HCT116 (cell line): ENCODE results near the gene PLK2. TPM values are rescaled to one million over a fixed set of nuclear protein-coding genes. Genes with fewer than 3 reads are reported as not detected.

Source experiments
- ATAC-seq: fragments of 200-7000 bp; cut with Tn5 transposase; 2 replicates; pipeline ENCODE4 v1.9.1; 2020; ENCODE audit warnings: mild to moderate bottlenecking, moderate library complexity
- BruUV-seq: library from RNA; stranded (reverse); fragments of 400-500 nt; replicated peaks from 2 replicates; lab custom pipeline; 2021; lab: Mats Ljungman, UMichigan
- CTCF ChIA-PET: fragments of 300-600 bp; sonication (Branson Sonifier 250); formaldehyde crosslinking; loops from one replicate; lab custom pipeline; 2021; ENCODE audit warnings: antibody characterized with exemption; lab: Charles Lee
- POLR2A ChIA-PET: fragments of 300-600, 350-600 bp; sonication (Branson Sonifier 250); formaldehyde crosslinking; loops from one replicate; lab custom pipeline; 2021; ENCODE audit warnings: antibody characterized with exemption; lab: Charles Lee
- RAD21 ChIA-PET, 2 experiments: fragments of 300-600 bp; sonication (Branson Sonifier 250); formaldehyde crosslinking; loops; one replicate each; lab custom pipeline; 2023; ENCODE audit warnings: low total read pairs in 2 of 2; ENCODE audit not compliant: uncharacterized antibody in 2 of 2, unreplicated experiment in 2 of 2, low non-redundant PET in 1 of 2; lab: Charles Lee
- DNase-seq: peaks from one replicate; pipeline ENCODE4 v3.0.0-alpha.2; 2010; ENCODE audit warnings: low read depth, low spot score
- H2AFZ ChIP-seq: fragments of 200-600 bp; shearing (Covaris generic), sonication (generic); 2 replicates; pipeline ENCODE4 v1.6.1; 2017; ENCODE audit warnings: low read depth, mixed run types, mixed read lengths, antibody characterized with exemption, low read length; ENCODE audit not compliant: poor library complexity, severe bottlenecking
- H3K27ac ChIP-seq: 2 replicates; pipeline ENCODE4 v1.5.1; 2012; ENCODE audit warnings: low read depth, low read length
- H3K27me3 ChIP-seq: fragments of 200-600 bp; sonication (generic); 2 replicates; pipeline ENCODE4 v1.6.1; 2016; ENCODE audit warnings: mixed run types, low read length, mixed read lengths; ENCODE audit not compliant: insufficient read depth
- H3K36me3 ChIP-seq, 2 experiments: fragments of 200-500 bp in 1 of 2; fragments of 200-600 bp in 1 of 2; sonication (Bioruptor generic) in 1 of 2; sonication (generic) in 1 of 2; 2 replicates each; pipeline versions ENCODE4 v1.5.1 to v1.6.1; 2014 to 2016; ENCODE audit warnings: low read length in 2 of 2, inconsistent platforms in 1 of 2, mixed read lengths in 1 of 2, mixed run types in 1 of 2; ENCODE audit not compliant: insufficient read depth in 2 of 2, control insufficient read depth in 1 of 2
- H3K4me1 ChIP-seq, 2 experiments: fragments of 200-600 bp in 1 of 2; sonication (generic) in 1 of 2; 2 replicates each; pipeline versions ENCODE4 v1.5.1 to v1.6.1; 2012 to 2017; ENCODE audit warnings: low read length in 2 of 2, inconsistent platforms in 1 of 2, mild to moderate bottlenecking in 1 of 2, mixed read lengths in 1 of 2, mixed run types in 1 of 2, moderate library complexity in 1 of 2; ENCODE audit not compliant: insufficient read depth in 2 of 2, control insufficient read depth in 1 of 2
- H3K4me2 ChIP-seq: fragments of 200-600 bp; sonication (generic); 2 replicates; pipeline ENCODE4 v1.6.1; 2017; ENCODE audit warnings: mixed run types, low read length, mixed read lengths
- H3K4me3 ChIP-seq, 2 experiments: fragments of 200-600 bp in 1 of 2; sonication (generic) in 1 of 2; replicated peaks in 1 of 2; 2 replicates each; pipeline ENCODE4 v1.5.1; 2011 to 2016; ENCODE audit warnings: low read length in 2 of 2, control low read depth in 1 of 2, low read depth in 1 of 2, mild to moderate bottlenecking in 1 of 2, mixed read lengths in 1 of 2, mixed run types in 1 of 2
- H3K79me2 ChIP-seq: fragments of 200-600 bp; sonication (generic); 2 replicates; pipeline ENCODE4 v1.6.1; 2017; ENCODE audit warnings: mild to moderate bottlenecking, mixed run types, low read length, moderate library complexity, mixed read lengths; ENCODE audit not compliant: insufficient read depth
- H3K9ac ChIP-seq: fragments of 200-600 bp; sonication (generic); 2 replicates; pipeline ENCODE4 v1.6.1; 2016; ENCODE audit warnings: low read length, mixed read lengths
- H3K9me2 ChIP-seq: fragments of 200-600 bp; sonication (generic), shearing (Covaris generic); 2 replicates; pipeline ENCODE4 v1.6.1; 2017; ENCODE audit warnings: mixed run types, mild to moderate bottlenecking, moderate library complexity; ENCODE audit not compliant: insufficient read depth
- H3K9me3 ChIP-seq, 2 experiments: fragments of 200-500 bp in 1 of 2; fragments of 200-600 bp in 1 of 2; sonication (Bioruptor generic) in 1 of 2; sonication (generic) in 1 of 2; 2 replicates each; pipeline ENCODE4 v1.6.1; 2014 to 2017; ENCODE audit warnings: low read length in 2 of 2, mixed read lengths in 2 of 2, inconsistent platforms in 1 of 2, low read depth in 1 of 2, mild to moderate bottlenecking in 1 of 2, mixed run types in 1 of 2, moderate library complexity in 1 of 2; ENCODE audit not compliant: control insufficient read depth in 1 of 2, insufficient read depth in 1 of 2
- H4K20me1 ChIP-seq: fragments of 200-600 bp; sonication (generic), shearing (Covaris generic); 2 replicates; pipeline ENCODE4 v1.6.1; 2017; ENCODE audit warnings: mixed run types, mild to moderate bottlenecking, moderate library complexity; ENCODE audit not compliant: insufficient read depth
- ATF3 ChIP-seq: IDR thresholded peaks from 2 replicates; pipeline ENCODE4 v1.6.1; 2012
- CBX3 ChIP-seq: IDR thresholded peaks from 2 replicates; pipeline ENCODE4 v1.6.1; 2012; ENCODE audit warnings: low read depth
- CEBPB ChIP-seq: IDR thresholded peaks from 2 replicates; pipeline ENCODE4 v1.6.1; 2012; ENCODE audit warnings: low read depth
- EGR1 ChIP-seq: IDR thresholded peaks from 2 replicates; pipeline ENCODE4 v1.6.1; 2012; ENCODE audit warnings: low read depth
- EZH2 ChIP-seq: fragments of 200-600 bp; sonication (generic); IDR thresholded peaks from 2 replicates; pipeline ENCODE4 v1.6.1; 2017; ENCODE audit warnings: antibody characterized with exemption, mixed run types
- EZH2phosphoT487 ChIP-seq: fragments of 200-600 bp; IDR thresholded peaks from 2 replicates; pipeline ENCODE4 v1.6.1; 2018; ENCODE audit warnings: antibody characterized with exemption, borderline replicate concordance
- MAX ChIP-seq: IDR thresholded peaks from 2 replicates; pipeline ENCODE4 v1.6.1; 2012
- POLR2A ChIP-seq: IDR thresholded peaks from 2 replicates; pipeline ENCODE4 v1.7.0; 2011; ENCODE audit warnings: borderline replicate concordance; ENCODE audit not compliant: insufficient read depth, insufficient read length; ENCODE audit errors: extremely low read depth
- POLR2AphosphoS5 ChIP-seq: IDR thresholded peaks from 2 replicates; pipeline ENCODE4 v1.6.1; 2011; ENCODE audit warnings: mild to moderate bottlenecking, low read depth, low read length, moderate library complexity
- RAD21 ChIP-seq: IDR thresholded peaks from 2 replicates; pipeline ENCODE4 v1.6.1; 2012; ENCODE audit warnings: low read depth, mild to moderate bottlenecking
- SIN3A ChIP-seq: IDR thresholded peaks from 2 replicates; pipeline ENCODE4 v1.6.1; 2012; ENCODE audit warnings: low read depth
- SP1 ChIP-seq: IDR thresholded peaks from 2 replicates; pipeline ENCODE4 v1.6.1; 2012; ENCODE audit warnings: low read depth
- YY1 ChIP-seq: IDR thresholded peaks from 2 replicates; pipeline ENCODE4 v1.6.1; 2011; ENCODE audit warnings: low read length, low read depth, moderate library complexity, mild to moderate bottlenecking; ENCODE audit not compliant: insufficient replicate concordance; ENCODE audit errors: extremely low read depth
- ZFX ChIP-seq: fragments of 450-650 bp; IDR thresholded peaks from 2 replicates; pipeline ENCODE4 v1.6.1; 2017
- ZNF274 ChIP-seq: fragments of 200-500 bp; sonication (Bioruptor generic); IDR thresholded peaks from 2 replicates; pipeline ENCODE4 v1.6.1; 2014; ENCODE audit warnings: mild to moderate bottlenecking, low read depth, low read length, inconsistent platforms
- intact Hi-C: fragments of 100-400 bp; cut with micrococcal nuclease; formaldehyde crosslinking; loops from 2 replicates; pipeline ENCODE4 v1.10.0; 2022
- total RNA-seq: library from RNA; stranded (reverse); gene quantifications from one replicate; pipeline ENCODE4 v1.2.1, GENCODE V29; 2021; ENCODE audit not compliant: unreplicated experiment

PLK2 gene
- total RNA-seq, 1 experiment from 2014 or later, result 54.6 TPM

GRCh38 chr5:58504766-58505165, 44.9 kb upstream of the PLK2 start:
- POLR2A ChIA-PET, result no interaction called here
- no peak for ATAC-seq
- CTCF ChIA-PET, result interaction anchor here (9.9 kb wide), 1 partner anchor 344 kb away, joined by 83 read pairs; no protein-coding TSS in a partner anchor
- RAD21 ChIA-PET, result no interaction called here
- Histone ChIP-seq H3K27ac (no peak overlapping the region), H3K36me3 (no peaks in the 10 kb centered on the region), H3K4me2 (no peak overlapping the region), H3K9me3 (no peaks in the 10 kb centered on the region), H3K4me3 (no peak overlapping the region), H4K20me1 (no peaks in the 10 kb centered on the region), H2AFZ (no peak overlapping the region), H3K4me1 (no peaks in the 10 kb centered on the region), H3K9ac (no peak overlapping the region), H3K9me2 (no peaks in the 10 kb centered on the region), H3K27me3 (peaks cover 34% of the 10 kb centered on the region; the same call in 1 of the 2 replicates), H3K79me2 (no peaks in the 10 kb centered on the region)
- DNase-seq, result no peak
- TF ChIP-seq CEBPB (no peak), ATF3 (no peak), RAD21 (no peak), MAX (no peak), EZH2phosphoT487 (no peak), POLR2AphosphoS5 (no peak)
- no TSS peak for BruUV-seq
- intact Hi-C loops, result no loop called here

- DNase-seq, result no peak
- Histone ChIP-seq H3K4me3 (no peak overlapping the region), H3K27ac (no peak overlapping the region), H3K4me2 (no peak overlapping the region)
- POLR2A ChIA-PET, result no interaction called here
- CTCF ChIA-PET, result interaction anchor here (9.9 kb wide), 1 partner anchor 345 kb away, joined by 83 read pairs; no protein-coding TSS in a partner anchor
- TF ChIP-seq EZH2phosphoT487 (no peak), SP1 (no peak), POLR2A (no peak), ZNF274 (no peak), YY1 (no peak), ZFX (no peak), RAD21 (no peak), CBX3 (no peak), ATF3 (no peak), EGR1 (no peak), SIN3A (no peak), EZH2 (no peak)
- TF ChIP-seq, all 23 proteins: peak for 0
- ATAC-seq, result no peak
- BruUV-seq, result no TSS peak
- Histone ChIP-seq H2AFZ (no peak overlapping the region), H3K27me3 (peaks cover 29% of the 10 kb centered on the region; the same call in 1 of the 2 replicates), H3K79me2 (no peaks in the 10 kb centered on the region), H3K9me3 (no peaks in the 10 kb centered on the region), H3K36me3 (no peaks in the 10 kb centered on the region), H3K9me2 (no peaks in the 10 kb centered on the region), H3K9ac (no peak overlapping the region), H4K20me1 (no peaks in the 10 kb centered on the region), H3K4me1 (no peaks in the 10 kb centered on the region)
- intact Hi-C loops, result no loop called here
- RAD21 ChIA-PET, result no interaction called here
Measured at GRCh38 chr5:58503390-58504046, 43.6 kb upstream of the PLK2 start.
